IPS-18a (cell line): ENCODE data around the gene APBA1.

Source experiments
- H3K27ac ChIP-seq: one replicate; pipeline ENCODE4 v1.5.1; 2013; ENCODE audit warnings: low read length
- H3K27me3 ChIP-seq: one replicate; pipeline ENCODE4 v1.6.1; 2013; ENCODE audit warnings: mild to moderate bottlenecking, low read length; ENCODE audit not compliant: control insufficient read depth, insufficient read depth
- H3K36me3 ChIP-seq: one replicate; pipeline ENCODE4 v1.6.1; 2013; ENCODE audit warnings: low read depth, low read length; ENCODE audit not compliant: control insufficient read depth
- H3K4me1 ChIP-seq: one replicate; pipeline ENCODE4 v1.6.1; 2013; ENCODE audit warnings: low read depth, low read length; ENCODE audit not compliant: control insufficient read depth
- H3K4me3 ChIP-seq: one replicate; pipeline ENCODE4 v1.5.1; 2013; ENCODE audit warnings: low read length
- H3K9ac ChIP-seq: one replicate; pipeline ENCODE4 v1.6.1; 2013; ENCODE audit warnings: mild to moderate bottlenecking, low read length, moderate library complexity
- H3K9me3 ChIP-seq: one replicate; pipeline ENCODE4 v1.6.1; 2013; ENCODE audit warnings: low read depth, low read length; ENCODE audit not compliant: control insufficient read depth

The APBA1 gene

DNA sequence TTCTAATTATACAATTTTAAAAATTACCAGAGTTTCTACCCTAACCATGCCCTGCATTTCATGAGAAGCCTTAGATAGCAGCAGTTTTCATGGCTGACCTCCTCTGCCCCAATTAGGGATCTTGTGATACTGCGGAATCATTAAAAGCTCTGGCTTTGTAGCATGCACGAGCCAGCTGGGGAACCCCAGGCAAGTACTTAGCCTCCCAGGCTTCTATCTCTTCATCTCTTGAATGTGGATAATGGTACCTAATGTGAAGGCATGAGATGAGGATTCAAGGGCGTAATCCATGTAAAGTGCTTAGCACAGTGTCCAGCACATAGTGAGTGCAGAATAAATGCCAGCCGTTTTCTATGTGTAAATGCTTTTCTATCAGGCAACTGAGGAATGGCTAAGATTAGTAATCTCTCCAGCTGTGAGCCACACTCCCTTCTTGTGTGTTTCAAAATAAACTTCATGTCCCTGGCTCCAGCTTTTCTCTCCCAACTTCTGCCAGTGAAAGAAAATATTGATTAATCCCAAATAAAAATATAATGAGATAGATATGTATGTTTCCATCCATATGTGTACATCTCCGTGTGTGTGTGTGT lies 88.4 kb downstream of the APBA1 start:
- no peaks in the 10 kb centered on the region for H3K9me3 ChIP-seq
- H3K4me3 ChIP-seq = no peak overlapping the region
- H3K27me3 ChIP-seq = peaks cover 53% of the 10 kb centered on the region
- H3K27ac ChIP-seq = no peak overlapping the region
- H3K9ac ChIP-seq = no peak overlapping the region
- H3K4me1 ChIP-seq = no peaks in the 10 kb centered on the region
- H3K36me3 ChIP-seq = no peaks in the 10 kb centered on the region

DNA sequence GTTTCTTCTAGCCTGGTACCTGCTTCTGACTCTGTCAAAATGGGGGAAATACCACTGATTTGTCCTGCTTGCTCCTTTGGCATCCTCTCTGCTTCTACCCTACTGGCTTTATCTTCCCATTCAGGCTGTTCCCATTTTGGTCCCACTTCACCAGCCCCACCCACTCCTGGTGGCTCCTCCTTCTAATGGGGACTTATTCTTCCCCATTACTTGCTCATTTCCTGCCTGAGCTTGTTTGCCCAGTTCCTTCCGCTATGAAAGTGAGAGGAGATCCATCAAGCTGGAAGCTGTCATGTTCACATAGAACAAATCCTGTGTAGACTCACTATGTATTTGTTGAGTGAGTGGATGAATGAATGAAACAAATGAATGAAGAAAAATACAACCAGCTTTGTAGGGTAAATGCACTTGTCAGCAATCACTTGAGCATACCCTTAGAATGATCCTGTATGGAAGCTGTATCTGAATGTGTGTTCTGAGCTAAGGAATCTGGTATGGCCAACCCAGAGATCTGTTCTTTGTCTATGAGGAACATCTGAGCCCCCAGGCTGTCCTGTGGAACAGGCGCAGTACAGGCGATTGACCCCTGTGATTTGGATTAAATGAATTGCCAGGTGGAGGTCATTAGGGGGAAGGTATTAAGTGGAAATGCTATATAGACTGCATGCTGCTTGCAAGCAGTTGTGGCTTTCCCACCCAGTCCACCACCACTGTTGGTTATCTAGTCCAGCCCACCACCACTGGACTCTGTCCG lies 89.5 kb downstream of the APBA1 start:
- Histone ChIP-seq H3K27me3 (peaks cover 53% of the 10 kb centered on the region), H3K27ac (no peak overlapping the region), H3K4me3 (no peak overlapping the region), H3K36me3 (no peaks in the 10 kb centered on the region), H3K4me1 (no peaks in the 10 kb centered on the region), H3K9ac (no peak overlapping the region), H3K9me3 (no peaks in the 10 kb centered on the region)

DNA sequence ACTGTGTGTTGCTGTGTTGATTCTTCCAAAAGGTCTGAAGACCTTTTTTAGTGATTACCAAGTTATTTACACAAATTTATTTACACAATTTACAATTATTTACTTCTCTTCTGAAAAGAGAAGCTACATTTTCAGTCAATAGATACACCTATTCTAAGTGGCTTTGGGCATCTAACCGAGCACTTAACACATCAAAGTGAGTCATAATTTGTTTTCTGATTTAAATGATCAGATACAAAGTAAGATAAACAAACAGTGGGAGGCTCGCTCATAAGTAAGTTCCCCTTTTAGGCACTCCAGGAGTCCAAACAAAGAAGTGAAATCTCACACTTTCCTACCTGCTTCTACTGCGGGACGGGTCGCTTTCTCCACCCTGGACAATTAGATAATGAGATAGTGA lies 90.2 kb downstream of the APBA1 start:
- no peak overlapping the region for H3K27ac ChIP-seq
- H3K36me3 ChIP-seq = no peaks in the 10 kb centered on the region
- H3K9me3 ChIP-seq = no peaks in the 10 kb centered on the region
- H3K4me3 ChIP-seq = no peak overlapping the region
- H3K27me3 ChIP-seq = peaks cover 53% of the 10 kb centered on the region
- no peak overlapping the region for H3K9ac ChIP-seq
- no peaks in the 10 kb centered on the region for H3K4me1 ChIP-seq

DNA sequence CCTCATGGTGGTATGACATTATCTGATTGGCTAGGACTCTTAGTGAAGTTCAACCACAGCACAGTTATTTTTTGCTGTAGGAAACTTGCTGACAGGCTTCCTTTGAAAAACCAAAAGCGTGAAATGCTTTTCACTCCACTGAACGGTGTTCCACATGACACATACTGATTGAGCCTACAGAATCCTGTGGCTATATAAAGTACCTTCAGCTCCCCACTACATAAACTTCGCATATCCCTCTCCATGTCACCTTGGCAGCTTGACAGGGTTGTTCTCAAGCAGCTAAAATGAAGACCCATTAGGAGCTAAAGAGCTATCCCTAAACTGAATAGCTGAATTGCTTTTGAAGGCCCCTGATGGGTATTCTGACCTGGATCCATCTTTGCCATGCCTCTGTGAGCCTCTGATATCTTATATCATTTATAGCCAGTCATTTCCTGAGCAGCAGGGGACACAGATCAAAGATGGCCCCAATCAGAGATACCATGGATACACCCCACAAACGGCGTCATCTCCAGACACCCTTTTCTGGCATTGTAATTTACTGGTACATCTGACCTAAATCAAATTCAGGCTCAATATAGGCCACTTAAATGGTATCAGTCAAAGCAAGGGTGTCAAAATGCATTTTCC lies 91.5 kb downstream of the APBA1 start:
- H3K27ac ChIP-seq = no peak overlapping the region
- no peak overlapping the region for H3K9ac ChIP-seq
- H3K4me1 ChIP-seq = no peaks in the 10 kb centered on the region

DNA sequence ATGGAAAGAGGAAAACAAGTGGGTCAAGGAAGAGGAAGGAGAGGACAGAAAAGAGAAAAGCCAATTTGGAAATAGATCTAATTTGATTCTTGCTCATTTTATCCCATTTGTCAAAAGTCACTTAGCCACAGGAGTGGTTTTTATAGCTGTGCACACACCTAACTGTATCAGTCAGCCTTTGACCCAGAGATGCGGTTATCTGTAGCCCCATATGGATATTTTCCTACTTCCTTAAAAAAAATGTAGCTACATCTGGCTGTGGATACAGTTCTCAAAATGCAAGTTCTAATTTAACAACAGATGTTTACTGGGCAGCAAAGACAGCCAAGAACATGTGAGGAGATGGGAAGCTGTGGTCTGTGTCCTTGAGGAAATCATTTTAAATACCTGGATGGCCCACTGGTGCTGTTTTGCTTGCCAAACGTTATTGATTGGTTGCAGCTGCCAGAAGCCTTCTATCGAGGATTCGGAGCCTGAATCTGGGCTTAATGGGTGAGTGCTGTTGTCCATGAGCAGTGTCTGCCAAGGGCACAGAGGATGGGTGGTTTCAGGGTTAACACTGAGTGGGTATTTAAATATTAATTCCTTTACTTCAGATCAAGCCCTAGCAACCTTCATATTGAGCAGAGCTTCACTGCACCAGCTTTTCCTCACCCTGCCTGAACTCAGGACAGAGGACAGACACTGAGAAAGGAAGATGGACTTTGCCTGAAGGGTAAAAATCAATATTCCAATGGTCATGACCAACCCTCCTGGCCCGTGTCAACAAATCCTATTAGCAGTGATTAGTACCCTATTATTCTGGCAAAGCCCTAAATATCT lies 92.2 kb downstream of the APBA1 start:
- no peak overlapping the region for H3K27ac ChIP-seq
- H3K4me1 ChIP-seq = no peaks in the 10 kb centered on the region
- no peaks in the 10 kb centered on the region for H3K9me3 ChIP-seq
- no peaks in the 10 kb centered on the region for H3K36me3 ChIP-seq
- H3K27me3 ChIP-seq = peaks cover 53% of the 10 kb centered on the region
- H3K4me3 ChIP-seq = no peak overlapping the region
- H3K9ac ChIP-seq = no peak overlapping the region

More for the DNA sequence above, 91.5 kb downstream of the APBA1 start:
- Histone ChIP-seq H3K4me3 (no peak overlapping the region), H3K36me3 (no peaks in the 10 kb centered on the region), H3K9me3 (no peaks in the 10 kb centered on the region), H3K27me3 (peaks cover 53% of the 10 kb centered on the region)

DNA sequence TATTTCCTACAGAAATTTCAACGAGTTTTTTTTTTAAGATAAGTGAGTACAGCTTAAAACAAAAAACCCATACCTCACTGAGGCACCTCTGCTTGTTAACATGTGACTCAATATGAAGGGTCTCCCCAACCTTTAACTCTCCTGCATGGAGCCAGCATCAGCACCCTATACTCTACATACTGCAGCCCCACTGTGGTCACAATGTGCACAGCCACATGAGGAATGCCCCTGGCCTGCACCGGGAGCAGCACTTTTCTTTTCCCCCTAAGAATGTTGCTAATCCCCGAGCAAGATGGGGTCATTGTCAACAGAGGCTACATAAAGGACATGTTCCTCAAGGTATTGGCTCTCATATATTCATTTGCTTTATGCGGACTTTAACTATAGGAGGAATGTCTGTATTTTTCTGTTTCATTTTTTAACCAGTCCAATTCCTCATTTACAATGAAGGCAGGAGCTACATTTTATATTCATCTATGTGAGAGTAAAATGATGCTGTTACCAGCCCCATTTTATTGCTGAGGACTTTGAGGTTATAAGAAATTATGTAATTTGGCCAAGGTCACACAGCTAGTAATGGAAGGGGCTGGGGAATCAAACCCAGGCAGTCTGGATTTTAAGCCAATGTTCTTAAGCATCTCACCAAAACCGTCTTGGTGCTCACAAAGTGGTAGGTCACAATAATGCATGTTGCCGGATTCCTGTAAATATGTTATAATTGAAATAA lies 93.0 kb downstream of the APBA1 start:
- no peak overlapping the region for H3K9ac ChIP-seq
- no peak overlapping the region for H3K4me3 ChIP-seq
- no peak overlapping the region for H3K27ac ChIP-seq
- no peaks in the 10 kb centered on the region for H3K36me3 ChIP-seq
- peaks cover 49% of the 10 kb centered on the region for H3K27me3 ChIP-seq
- H3K9me3 ChIP-seq = no peaks in the 10 kb centered on the region
- no peaks in the 10 kb centered on the region for H3K4me1 ChIP-seq

DNA sequence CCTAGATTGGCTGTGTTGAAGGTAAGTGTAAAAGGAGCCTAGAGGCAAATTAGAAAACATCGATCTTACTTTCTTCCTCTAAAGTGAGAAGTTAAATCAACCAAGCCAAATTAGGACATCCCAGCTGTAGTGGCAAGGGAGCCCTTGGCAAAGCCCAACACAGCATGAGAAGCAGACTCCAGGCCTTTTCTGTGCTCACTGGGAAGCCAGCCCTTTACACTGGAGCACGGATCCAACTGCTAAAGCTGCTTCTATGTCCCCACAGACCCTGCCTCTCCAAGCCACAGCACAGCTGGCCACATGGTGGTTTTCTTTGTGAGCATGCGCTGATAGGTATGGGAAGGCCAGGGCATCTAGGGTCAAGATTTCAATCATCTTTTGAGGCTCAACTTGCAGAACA lies 94.1 kb downstream of the APBA1 start:
- Histone ChIP-seq H3K4me1 (no peaks in the 10 kb centered on the region), H3K27ac (no peak overlapping the region), H3K9ac (no peak overlapping the region), H3K9me3 (no peaks in the 10 kb centered on the region), H3K4me3 (no peak overlapping the region), H3K27me3 (peaks cover 37% of the 10 kb centered on the region), H3K36me3 (no peaks in the 10 kb centered on the region)

DNA sequence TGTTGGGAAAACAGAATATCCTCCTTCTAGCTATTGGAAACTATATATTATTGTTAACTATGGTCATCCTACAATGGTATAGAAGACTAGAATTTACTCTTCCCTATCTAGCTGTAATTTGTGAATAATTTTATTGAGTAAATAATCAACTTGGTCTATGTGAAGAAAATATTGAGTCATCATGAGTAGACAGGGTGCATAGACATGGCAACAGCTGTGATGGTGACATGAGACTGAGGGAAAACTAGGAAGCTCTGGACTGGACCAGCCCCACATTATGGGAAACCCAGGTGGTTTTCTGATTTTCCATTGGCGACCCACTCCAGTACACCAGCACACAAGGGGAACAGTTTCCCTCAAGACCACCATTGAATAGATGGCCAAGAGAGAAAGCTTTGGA lies 95.0 kb downstream of the APBA1 start:
- Histone ChIP-seq H3K27ac (no peak overlapping the region), H3K27me3 (peaks cover 28% of the 10 kb centered on the region), H3K4me3 (no peak overlapping the region), H3K9me3 (no peaks in the 10 kb centered on the region), H3K9ac (no peak overlapping the region), H3K36me3 (no peaks in the 10 kb centered on the region), H3K4me1 (no peaks in the 10 kb centered on the region)

DNA sequence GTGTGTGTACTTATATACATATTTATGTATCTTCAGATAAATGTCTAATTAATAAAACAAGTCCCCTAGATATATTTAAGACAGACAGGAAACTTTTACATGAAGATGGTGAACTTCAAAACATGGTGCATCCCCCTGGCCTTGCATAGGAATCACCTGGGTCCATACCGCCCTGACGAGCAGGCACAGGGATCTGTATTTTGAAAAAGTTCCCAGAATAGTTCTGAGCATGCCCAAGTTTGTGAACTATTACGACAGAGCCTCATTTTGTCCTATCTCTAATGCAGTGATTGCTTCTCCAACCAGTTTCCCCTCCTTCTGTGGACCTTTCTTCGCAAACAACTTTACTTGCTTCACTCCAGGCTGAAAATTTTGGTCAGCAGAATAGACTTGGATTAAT lies 98.1 kb downstream of the APBA1 start:
- Histone ChIP-seq H3K36me3 (no peaks in the 10 kb centered on the region), H3K27me3 (no peaks in the 10 kb centered on the region), H3K9ac (no peak overlapping the region), H3K27ac (no peak overlapping the region), H3K9me3 (no peaks in the 10 kb centered on the region), H3K4me3 (no peak overlapping the region), H3K4me1 (peaks cover 3% of the 10 kb centered on the region)

DNA sequence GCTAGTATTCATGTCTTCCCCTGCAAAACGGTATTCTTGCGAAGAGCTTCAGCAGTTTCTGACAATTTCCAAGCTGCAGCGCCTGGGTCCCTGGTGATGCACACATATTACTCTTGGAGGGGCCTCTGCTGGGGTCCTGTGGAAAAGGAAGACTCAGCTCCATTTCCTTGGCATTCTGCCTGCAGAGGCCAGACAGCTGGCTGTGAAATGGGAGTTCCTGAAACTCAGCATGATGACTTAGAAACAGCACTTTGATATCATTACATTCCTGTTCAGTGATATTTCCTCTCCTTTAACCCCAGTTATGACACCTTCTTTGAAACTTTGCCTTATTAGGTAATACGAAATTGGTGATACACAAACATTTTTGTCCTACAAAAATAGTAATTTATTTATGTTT lies 98.5 kb downstream of the APBA1 start:
- Histone ChIP-seq H3K36me3 (no peaks in the 10 kb centered on the region), H3K9me3 (no peaks in the 10 kb centered on the region), H3K27ac (no peak overlapping the region), H3K9ac (no peak overlapping the region), H3K4me3 (no peak overlapping the region), H3K4me1 (peaks cover 5% of the 10 kb centered on the region), H3K27me3 (no peaks in the 10 kb centered on the region)

DNA sequence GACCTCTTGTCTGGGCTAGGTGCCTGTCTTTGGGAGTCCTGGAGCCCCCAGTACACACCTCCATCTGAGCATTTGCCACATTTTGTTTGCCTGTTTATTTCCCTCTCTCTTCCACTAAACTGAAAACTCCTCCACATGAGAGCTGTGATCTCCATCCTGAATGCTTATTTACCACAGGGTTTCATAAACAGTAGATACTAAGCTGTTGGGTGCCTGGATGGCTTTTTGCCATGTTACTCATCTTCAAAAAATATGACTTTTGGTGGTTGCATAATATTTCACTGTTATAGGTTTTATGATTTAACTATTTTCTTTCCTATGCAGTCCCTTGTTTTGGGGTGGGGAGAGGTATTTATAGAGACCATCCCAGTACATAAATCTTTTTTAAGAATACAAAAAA lies 99.6 kb downstream of the APBA1 start:
- Histone ChIP-seq H3K27me3 (no peaks in the 10 kb centered on the region), H3K9ac (no peak overlapping the region), H3K27ac (no peak overlapping the region), H3K9me3 (no peaks in the 10 kb centered on the region), H3K36me3 (no peaks in the 10 kb centered on the region), H3K4me1 (peaks cover 5% of the 10 kb centered on the region), H3K4me3 (no peak overlapping the region)
